Activated naive CD4-positive, alpha-beta T cell treated with anti-CD3 and anti-CD28 coated beads, Interleukin-2, amount 50 U/mL, for 24 hours (primary cell): ENCODE data around the gene PMM2.

Experiments used
- H3K27ac Mint-ChIP-seq: one replicate; pipeline ENCODE4 v1.8.0; 2021; ENCODE audit warnings: mild to moderate bottlenecking, mixed read lengths
- H3K27me3 Mint-ChIP-seq: one replicate; pipeline ENCODE4 v1.8.0; 2021; ENCODE audit warnings: mixed read lengths
- H3K36me3 Mint-ChIP-seq: one replicate; pipeline ENCODE4 v1.8.0; 2021; ENCODE audit warnings: mixed read lengths
- H3K4me1 Mint-ChIP-seq: one replicate; pipeline ENCODE4 v1.8.0; 2021; ENCODE audit warnings: mixed read lengths
- H3K4me3 Mint-ChIP-seq: one replicate; pipeline ENCODE4 v1.8.0; 2021; ENCODE audit warnings: mild to moderate bottlenecking, mixed read lengths
- H3K9me3 Mint-ChIP-seq: one replicate; pipeline ENCODE4 v1.8.0; 2021; ENCODE audit warnings: mixed read lengths

Gene PMM2

GRCh38 chr16:8850279-8850885, 52.7 kb downstream of the PMM2 start:
- Mint-ChIP-seq H3K27ac (peak overlapping the region; percentile 62), H3K4me3 (no peak overlapping the region), H3K4me1 (peaks cover 14% of the 10 kb centered on the region), H3K36me3 (peaks cover 10% of the 10 kb centered on the region), H3K27me3 (no peaks in the 10 kb centered on the region), H3K9me3 (no peaks in the 10 kb centered on the region)

GRCh38 chr16:8851761-8852403, 54.2 kb downstream of the PMM2 start:
- peaks cover 19% of the 10 kb centered on the region for H3K4me1 Mint-ChIP-seq
- H3K9me3 Mint-ChIP-seq: no peaks in the 10 kb centered on the region
- peak overlapping the region; percentile 62 for H3K27ac Mint-ChIP-seq
- peaks cover 10% of the 10 kb centered on the region for H3K36me3 Mint-ChIP-seq
- no peaks in the 10 kb centered on the region for H3K27me3 Mint-ChIP-seq
- no peak overlapping the region for H3K4me3 Mint-ChIP-seq

DNA sequence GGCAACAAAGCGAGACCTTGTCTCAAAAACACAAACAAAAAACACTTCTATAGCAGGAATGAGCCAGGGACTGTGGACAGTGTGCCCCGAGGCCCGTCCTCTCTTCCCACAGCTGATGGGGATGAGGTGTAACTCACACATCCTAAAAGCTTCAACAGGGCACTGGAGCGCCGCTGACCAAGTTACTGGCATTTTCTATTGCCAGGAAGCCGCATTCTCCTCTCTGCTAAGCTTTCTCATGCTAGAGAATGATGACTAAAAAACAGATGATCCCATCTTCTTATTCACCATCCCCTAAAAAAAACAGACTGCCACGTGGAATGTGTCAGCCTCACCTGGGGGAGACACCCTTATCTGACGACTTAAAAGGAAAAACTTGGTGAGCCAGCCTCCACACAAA, 54.9 kb downstream of the PMM2 start:
- H3K36me3 Mint-ChIP-seq: peaks cover 10% of the 10 kb centered on the region
- peaks cover 19% of the 10 kb centered on the region for H3K4me1 Mint-ChIP-seq
- peak overlapping the region; percentile 68 for H3K27ac Mint-ChIP-seq
- no peaks in the 10 kb centered on the region for H3K9me3 Mint-ChIP-seq
- H3K27me3 Mint-ChIP-seq: no peaks in the 10 kb centered on the region
- no peak overlapping the region for H3K4me3 Mint-ChIP-seq

DNA sequence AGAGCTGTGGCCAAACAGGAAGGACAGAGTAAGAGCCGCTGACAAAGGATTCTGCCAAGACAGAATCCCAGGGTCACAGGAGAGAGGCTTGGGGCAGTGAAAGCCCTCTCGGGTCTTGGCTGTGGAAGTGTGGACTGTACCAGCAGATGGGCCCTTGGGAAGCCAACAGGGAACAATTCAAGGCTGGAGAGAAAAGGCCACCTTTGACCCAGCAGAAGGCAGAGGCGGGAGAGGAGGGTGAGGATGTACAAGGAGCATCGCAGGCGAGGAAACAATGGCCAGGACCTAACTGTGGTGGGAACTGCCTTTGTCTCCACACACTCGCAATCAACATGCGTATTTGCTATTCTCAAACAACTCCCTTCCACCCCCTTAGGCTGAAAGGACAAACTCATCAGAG, 55.5 kb downstream of the PMM2 start:
- peaks cover 22% of the 10 kb centered on the region for H3K4me1 Mint-ChIP-seq
- peaks cover 10% of the 10 kb centered on the region for H3K36me3 Mint-ChIP-seq

GRCh38 chr16:8853611-8854010, 56.0 kb downstream of the PMM2 start:
- H3K4me3 Mint-ChIP-seq: no peak overlapping the region
- H3K36me3 Mint-ChIP-seq: peaks cover 10% of the 10 kb centered on the region

More for the DNA sequence above, 55.5 kb downstream of the PMM2 start:
- no peak overlapping the region for H3K4me3 Mint-ChIP-seq
- peak overlapping the region; percentile 72 for H3K27ac Mint-ChIP-seq
- H3K27me3 Mint-ChIP-seq: no peaks in the 10 kb centered on the region
- no peaks in the 10 kb centered on the region for H3K9me3 Mint-ChIP-seq

DNA sequence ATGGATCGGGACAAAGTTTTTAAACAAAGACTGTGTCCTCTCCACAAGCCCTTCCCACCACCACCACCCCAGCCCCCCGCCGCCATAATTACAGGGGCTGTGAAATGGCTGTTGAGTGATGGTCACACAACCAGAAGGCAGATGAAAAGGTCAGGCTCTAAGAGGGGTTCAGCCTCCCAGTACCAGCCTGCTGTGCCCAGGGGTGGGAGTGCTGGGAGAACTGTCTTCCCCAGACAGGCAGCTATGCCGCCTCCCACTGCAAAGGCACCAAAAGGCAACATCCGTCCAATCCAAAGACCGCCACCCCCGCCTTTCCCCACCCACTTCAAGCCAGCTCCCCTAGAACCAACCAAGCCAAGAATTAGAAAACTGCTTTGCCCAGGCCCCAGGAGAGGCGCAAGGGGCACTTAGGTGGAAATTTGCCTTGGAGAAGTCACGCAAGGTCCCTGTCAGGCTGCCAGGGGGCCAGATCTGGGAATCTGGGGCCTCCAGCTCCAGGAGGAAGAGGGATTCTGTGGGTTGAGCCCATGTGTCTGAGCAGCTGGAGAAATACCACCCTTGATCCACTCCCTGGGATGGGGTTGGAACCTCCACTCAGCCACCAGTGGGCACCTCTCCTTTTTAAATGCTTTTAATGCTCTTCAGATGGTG, 56.8 kb downstream of the PMM2 start:
- no peaks in the 10 kb centered on the region for H3K9me3 Mint-ChIP-seq
- H3K4me1 Mint-ChIP-seq: peaks cover 22% of the 10 kb centered on the region
- no peaks in the 10 kb centered on the region for H3K27me3 Mint-ChIP-seq
- H3K27ac Mint-ChIP-seq: no peak overlapping the region
- peaks cover 11% of the 10 kb centered on the region for H3K36me3 Mint-ChIP-seq
- H3K4me3 Mint-ChIP-seq: no peak overlapping the region

More at GRCh38 chr16:8853611-8854010, 56.0 kb downstream of the PMM2 start:
- no peaks in the 10 kb centered on the region for H3K27me3 Mint-ChIP-seq
- H3K9me3 Mint-ChIP-seq: no peaks in the 10 kb centered on the region
- peaks cover 22% of the 10 kb centered on the region for H3K4me1 Mint-ChIP-seq
- peak overlapping the region; percentile 72 for H3K27ac Mint-ChIP-seq

GRCh38 chr16:8855051-8855786, 57.6 kb downstream of the PMM2 start:
- Mint-ChIP-seq H3K36me3 (peaks cover 11% of the 10 kb centered on the region), H3K4me3 (no peak overlapping the region), H3K27me3 (no peaks in the 10 kb centered on the region), H3K4me1 (peaks cover 15% of the 10 kb centered on the region), H3K9me3 (no peaks in the 10 kb centered on the region), H3K27ac (no peak overlapping the region)

GRCh38 chr16:8855972-8856371, 58.3 kb downstream of the PMM2 start:
- Mint-ChIP-seq H3K4me1 (peaks cover 15% of the 10 kb centered on the region), H3K4me3 (no peak overlapping the region), H3K27me3 (no peaks in the 10 kb centered on the region), H3K9me3 (no peaks in the 10 kb centered on the region), H3K27ac (no peak overlapping the region), H3K36me3 (peaks cover 11% of the 10 kb centered on the region)

GRCh38 chr16:8858994-8859912, 61.6 kb downstream of the PMM2 start:
- peaks cover 14% of the 10 kb centered on the region for H3K4me1 Mint-ChIP-seq
- no peaks in the 10 kb centered on the region for H3K27me3 Mint-ChIP-seq
- H3K4me3 Mint-ChIP-seq: no peak overlapping the region
- no peaks in the 10 kb centered on the region for H3K9me3 Mint-ChIP-seq
- H3K27ac Mint-ChIP-seq: no peak overlapping the region
- H3K36me3 Mint-ChIP-seq: peaks cover 4% of the 10 kb centered on the region

- H3K27me3 Mint-ChIP-seq: no peaks in the 10 kb centered on the region
- H3K4me1 Mint-ChIP-seq: peaks cover 19% of the 10 kb centered on the region
- H3K27ac Mint-ChIP-seq: no peak overlapping the region
- H3K9me3 Mint-ChIP-seq: no peaks in the 10 kb centered on the region
- no peak overlapping the region for H3K4me3 Mint-ChIP-seq
- H3K36me3 Mint-ChIP-seq: peaks cover 4% of the 10 kb centered on the region
These were observed 62.6 kb downstream of the PMM2 start for GRCh38 chr16:8859913-8860881.

- Mint-ChIP-seq H3K9me3 (no peaks in the 10 kb centered on the region), H3K4me3 (no peak overlapping the region), H3K27ac (peak overlapping the region; percentile 71), H3K36me3 (peaks cover 4% of the 10 kb centered on the region), H3K27me3 (no peaks in the 10 kb centered on the region), H3K4me1 (peaks cover 25% of the 10 kb centered on the region)
These were observed 64.1 kb downstream of the PMM2 start for GRCh38 chr16:8861563-8862308.

DNA sequence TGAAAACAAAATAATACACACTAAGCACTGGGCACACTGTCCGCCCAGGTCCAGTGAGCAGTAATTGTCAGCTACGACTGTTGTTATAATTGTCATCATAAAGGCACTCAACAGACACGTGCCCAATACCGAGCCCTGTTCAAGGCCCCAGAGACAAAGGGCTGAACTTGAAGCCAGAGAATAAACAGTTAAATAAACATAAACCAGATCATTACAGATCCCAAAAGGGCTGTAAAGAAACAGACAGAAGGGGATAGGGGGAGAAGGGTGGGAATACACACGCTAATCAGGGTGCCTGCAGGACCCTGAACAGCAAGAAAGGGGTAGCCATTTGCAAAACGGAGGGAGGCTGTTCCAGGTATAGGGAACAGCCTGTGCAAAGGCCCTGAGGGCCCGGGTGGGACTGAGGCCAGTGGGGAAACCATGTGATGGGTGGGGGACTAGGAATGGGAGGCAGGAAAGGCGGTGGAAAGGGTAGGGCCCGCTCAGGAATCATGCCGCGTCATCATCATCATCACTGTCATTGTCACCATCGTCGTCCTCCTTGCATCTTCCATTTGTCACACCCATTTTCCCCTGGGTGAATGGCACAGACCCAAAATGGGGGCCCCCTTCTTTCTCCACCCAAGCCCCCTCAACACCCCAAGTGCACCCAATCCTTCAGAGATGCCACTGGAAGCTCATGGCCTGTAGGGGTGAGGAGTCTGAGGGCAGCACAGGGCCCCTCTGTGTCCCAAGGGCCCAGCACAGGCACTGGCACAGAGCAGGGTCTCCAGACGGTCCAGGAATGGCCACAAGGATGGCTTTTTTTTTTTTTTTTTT, 64.9 kb downstream of the PMM2 start:
- peaks cover 4% of the 10 kb centered on the region for H3K36me3 Mint-ChIP-seq
- no peaks in the 10 kb centered on the region for H3K27me3 Mint-ChIP-seq
- peak overlapping the region; percentile 71 for H3K27ac Mint-ChIP-seq
- H3K9me3 Mint-ChIP-seq: no peaks in the 10 kb centered on the region
- H3K4me1 Mint-ChIP-seq: peaks cover 31% of the 10 kb centered on the region
- H3K4me3 Mint-ChIP-seq: no peak overlapping the region
